ENCODE measurements around the gene CEBPA.
A peak's percentile ranks its signal among the peaks of the same experiment; 100 is the strongest.

CEBPA gene

GRCh38 chr19:33286899-33287298, 15.4 kb downstream of the CEBPA start:
- no peak for DNase-seq

GRCh38 chr19:33285441-33285927, 16.9 kb downstream of the CEBPA start:
- no peak for DNase-seq

DNA sequence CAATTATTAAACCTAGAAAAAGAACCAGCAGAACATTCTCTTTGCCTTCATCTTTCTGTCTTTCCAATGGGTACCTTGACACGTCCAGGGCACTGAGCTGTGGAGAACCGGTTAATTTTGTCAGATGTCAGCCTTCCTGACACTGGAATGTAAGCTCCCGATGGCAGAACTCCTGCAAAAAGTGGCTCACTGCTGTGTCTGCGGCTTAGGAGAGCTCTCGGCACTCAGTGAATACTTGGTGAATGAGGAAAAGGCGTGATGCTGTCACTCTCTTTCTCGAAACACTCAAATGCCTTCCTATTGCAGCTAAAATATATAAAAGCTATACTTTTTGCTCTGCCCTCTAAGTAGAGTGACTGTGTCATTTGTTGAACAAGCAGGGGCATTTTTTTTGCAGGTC, 17.6 kb downstream of the CEBPA start:
- no peak for DNase-seq

DNA sequence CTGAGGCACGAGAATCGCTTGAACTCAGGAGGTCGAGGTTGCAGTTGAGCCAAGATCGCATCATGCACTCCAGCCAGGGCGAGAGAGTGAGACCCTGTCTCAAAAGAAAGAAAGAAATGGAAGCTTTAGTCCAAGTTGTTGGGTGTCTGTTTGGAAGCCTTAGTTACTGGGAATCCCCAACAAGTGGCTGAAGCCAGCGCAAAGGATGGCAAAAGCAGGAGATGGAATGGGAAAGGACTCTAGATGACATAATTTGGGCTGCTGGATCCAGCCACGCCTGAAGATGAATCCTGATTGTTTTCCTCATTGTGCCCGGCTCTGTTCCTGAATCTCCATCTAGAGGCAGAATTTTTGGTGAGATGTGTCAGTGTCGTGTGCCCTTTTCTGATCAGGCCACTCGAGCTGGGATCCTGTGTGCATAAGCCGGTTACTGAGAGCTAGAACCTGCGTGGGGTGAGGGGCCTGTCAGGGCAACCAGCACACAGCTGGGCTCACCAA, 18.1 kb downstream of the CEBPA start:
- no peak for DNase-seq

GRCh38 chr19:33283589-33283988, 18.7 kb downstream of the CEBPA start:
- no peak for DNase-seq

DNA sequence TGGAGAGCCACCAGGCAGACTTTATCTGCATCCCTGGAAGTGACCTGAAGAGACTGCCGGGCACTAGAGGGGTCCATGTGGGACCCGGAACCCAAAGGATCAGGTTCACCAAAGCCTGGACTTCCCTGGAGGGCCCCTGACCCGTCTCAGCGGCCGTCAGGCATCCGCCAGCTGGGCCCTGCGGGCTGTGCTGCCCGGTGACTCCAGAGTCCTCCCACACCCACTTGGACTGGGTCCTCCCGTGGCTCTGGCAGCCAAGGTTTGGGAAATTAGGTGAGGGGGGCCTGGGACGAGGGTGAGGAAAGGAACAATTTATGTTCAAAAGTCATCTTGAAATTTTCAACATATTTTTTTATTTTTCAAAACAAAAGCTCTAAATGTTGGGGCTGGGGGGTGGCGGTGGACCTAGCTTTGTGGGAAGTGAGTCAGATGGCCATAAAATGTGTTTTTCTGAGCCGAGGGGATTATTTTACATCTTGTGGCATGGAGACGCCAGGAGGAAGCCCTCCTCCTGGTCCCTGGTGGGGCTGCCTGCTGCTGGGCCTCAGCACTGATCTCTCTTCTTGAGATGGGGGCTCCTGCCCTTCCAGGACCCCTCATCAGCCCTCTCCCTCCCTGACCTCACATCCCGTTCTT, 20.2 kb downstream of the CEBPA start:
- DNase-seq = no peak

DNA sequence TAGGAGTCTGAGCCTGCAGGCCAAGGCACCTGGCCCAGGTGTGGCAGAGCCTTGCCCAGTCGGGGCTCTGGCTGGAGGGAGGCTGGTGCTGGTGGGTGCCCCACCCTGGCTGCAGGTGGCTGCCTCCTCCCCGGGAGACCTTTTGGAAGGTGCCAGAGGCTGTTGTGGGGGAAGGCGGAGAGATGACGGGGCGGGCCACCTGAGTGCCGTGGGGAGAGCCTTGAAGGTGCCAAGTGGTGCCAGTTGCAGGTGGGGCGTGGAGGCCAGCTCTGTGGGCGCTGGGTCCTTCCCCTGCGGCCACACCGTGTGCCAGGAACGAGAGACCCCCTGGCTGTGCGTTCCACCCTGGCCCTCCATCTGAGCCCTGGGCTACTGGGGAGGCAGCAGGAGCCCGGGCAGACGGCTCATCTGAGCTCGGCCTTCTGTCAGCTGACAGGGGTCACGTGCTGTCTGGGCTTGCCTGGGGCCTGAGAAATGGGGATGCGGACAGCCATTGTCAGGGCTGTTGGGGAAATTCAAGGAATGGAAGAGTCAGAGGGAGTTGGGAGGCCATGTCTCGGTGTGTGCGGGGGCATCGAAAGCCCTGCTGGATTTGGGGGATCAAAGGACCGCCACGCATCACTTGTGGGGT, 20.9 kb downstream of the CEBPA start:
- no peak for DNase-seq

DNA sequence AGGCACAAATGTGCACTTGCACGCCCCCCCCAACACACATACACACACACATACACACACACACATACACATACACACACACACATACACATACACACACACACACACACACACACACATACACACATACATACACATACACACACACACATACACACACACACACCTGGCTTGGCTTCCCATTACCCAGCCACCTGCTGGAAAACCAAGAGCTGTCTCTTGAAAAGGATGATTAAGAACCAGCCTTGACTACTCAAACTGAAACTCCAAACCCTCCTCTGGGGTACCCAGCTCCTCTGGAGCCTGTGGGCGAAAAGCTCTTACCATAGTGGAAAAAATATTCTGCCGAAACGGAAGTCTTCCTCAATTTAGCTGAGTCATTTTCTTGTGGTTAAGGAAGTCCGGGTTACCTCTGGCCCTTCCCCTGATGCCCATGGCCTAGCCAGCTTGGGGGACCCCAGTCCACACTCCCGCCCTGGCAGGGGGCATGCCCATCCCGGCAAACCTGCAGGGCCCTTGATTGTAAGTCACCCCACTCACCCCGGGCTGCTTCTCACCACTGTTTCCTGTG, 21.9 kb downstream of the CEBPA start:
- DNase-seq = peak; percentile 70

- no peak for DNase-seq
Observed at GRCh38 chr19:33279430-33280350, 22.6 kb downstream of the CEBPA start.

- DNase-seq = no peak
Observed at GRCh38 chr19:33278403-33279269, 23.7 kb downstream of the CEBPA start.

- no peak for DNase-seq
Observed at GRCh38 chr19:33278023-33278402, 24.3 kb downstream of the CEBPA start.

- DNase-seq = no peak
Observed at GRCh38 chr19:33277434-33277833, 24.9 kb downstream of the CEBPA start.

DNA sequence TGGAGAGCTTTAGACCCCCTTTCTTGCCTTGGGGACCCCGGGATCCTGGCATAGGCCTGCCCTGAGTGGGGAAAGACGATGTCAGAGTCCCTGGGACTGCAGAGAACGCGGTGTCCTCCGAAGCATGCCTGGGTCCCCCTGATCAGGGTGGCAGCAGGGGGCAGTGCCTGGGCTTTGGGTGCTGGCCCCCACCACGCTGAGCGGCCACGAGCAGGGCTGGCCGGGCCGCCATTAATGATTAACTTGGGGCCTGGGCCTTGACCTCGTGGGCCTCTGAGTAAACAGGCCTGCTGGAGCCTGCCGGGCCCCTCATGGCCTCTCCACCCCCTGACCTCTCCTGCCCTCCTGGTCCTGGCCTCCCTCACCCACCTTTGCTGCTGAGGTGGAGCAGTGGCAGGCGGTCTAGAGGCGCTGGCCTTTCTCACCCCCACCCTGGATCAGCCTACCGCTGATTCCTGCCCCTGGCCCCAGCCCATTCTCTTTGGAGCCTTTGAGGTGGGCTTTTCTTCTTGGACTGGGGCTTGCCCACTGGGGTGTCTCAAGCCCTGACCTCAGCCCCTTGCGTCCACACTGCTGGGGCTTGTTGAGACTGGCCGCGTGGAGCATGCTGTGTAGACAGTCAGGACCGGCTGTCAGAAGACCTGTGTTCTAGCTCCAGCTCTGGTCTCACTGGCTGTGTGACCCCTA, 26.3 kb downstream of the CEBPA start:
- no peak for DNase-seq

GRCh38 chr19:33275559-33275932, 26.8 kb downstream of the CEBPA start:
- DNase-seq = no peak

GRCh38 chr19:33274663-33275558, 27.4 kb downstream of the CEBPA start:
- DNase-seq = no peak

DNA sequence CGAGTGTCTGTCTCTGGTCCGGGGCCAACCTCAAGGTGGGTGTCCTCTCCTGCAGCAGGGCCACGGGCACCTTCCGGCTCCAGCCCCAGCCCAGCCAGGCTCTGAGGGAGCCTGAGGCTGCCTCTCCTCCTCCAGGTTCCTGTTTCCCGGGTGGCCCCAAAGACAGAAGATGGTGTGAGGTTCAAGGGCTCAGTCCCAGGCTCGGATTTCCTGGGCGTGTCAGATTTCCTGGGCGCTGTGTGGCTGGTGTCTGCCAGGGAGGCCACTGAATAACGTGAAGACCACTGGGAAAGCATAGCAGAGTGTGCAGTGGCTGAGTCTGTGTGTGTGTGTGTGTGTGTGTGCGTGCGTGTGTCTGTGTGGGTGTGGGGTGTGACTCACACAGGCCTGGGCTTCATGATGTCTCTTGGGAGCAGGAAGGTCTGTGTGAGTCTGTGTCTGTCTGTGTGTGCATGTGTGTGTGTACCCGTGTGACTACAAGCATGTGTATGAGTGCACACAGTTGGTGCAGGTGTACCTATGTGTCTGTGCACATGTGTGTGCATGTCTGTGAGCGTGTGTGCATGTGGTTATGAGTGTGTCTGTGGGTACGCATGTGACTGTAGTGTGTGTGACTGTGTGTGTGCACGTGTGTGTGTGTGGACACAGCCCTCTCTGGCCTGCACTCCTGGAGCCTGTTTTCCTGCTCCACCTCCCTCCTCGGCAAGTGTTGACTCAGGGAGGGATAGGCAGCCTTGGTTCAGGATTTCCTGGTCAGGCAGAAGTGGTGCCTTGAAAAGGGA, 28.3 kb downstream of the CEBPA start:
- peak; percentile 67 for DNase-seq

DNA sequence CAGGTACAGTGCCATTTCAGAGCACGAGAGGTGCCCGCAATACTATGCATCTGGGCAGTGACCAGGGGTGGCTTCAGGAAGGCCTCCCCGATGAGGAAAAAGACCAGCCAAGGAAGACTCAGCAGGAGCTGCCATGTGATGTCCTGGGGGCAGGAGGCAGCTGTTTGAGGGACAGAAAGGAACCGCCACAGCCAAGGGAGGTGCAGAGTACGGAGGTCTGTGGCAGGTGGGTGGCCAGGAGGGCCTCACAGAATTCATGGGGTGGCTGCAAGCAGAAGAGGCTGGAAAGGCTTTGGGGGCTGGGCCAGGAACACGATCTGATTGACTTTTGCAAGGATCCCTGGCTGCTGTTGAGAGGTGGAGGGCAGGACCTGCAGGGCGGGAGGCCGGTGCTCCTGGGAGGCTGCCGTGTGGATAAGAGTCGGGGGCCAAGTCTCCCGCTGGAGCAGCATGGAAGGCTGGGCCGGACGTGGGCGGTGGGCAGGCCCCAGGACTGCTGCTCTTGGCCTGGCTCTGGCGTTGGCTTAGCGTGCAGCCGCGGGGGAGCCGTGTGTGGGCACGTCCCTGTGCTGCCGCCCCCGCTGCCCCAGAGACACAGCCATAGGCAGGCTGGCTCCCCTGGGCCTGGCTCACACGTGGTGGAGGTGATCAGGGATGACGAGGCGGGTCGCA, 29.1 kb downstream of the CEBPA start:
- DNase-seq = no peak

DNA sequence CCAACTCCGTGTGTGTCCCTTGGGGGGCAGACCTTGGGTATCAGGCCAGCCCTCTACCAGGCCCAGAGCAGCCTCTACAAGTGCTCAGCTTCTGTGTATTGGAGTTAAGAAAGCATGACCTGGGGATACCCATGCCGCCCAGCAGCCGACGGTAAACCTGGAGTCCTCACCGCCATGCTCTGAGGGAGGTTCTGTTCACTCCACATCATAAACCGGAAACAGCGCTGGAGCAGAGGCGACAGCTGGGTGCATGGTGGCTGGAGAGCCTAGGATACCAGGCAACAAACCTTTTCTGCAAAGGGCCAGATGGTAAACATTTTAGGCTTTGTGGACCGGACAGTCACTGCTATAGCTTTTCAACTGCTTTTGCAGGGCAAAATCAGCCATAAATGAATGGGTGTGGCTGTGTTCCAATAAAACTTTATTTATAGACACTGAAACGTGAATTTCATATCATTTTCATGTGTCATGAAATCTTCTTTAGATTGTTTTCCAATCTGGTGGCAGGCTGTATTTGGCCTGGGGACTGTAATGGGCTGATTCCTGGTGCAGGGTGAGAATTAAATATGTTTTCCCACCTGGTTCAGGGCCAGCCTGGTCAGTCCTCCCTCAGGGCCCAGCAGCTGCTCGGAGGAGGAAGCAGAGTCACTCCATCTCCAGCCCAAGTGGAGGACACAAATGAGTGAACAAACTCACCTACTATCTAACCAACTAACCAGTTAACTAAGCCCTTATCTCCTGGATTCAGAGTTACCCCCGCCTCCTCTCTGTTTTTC, 30.9 kb downstream of the CEBPA start:
- no peak for DNase-seq
